HG03457 (cell line): Measurements from ENCODE around the gene CCDC71.

Source experiments
- ATAC-seq: cut with Tn5 transposase; IDR thresholded peaks from one replicate; pipeline ENCODE4 v1.9.1; 2021; ENCODE audit warnings: moderate number of reproducible peaks; ENCODE audit not compliant: unreplicated experiment

Gene CCDC71

DNA sequence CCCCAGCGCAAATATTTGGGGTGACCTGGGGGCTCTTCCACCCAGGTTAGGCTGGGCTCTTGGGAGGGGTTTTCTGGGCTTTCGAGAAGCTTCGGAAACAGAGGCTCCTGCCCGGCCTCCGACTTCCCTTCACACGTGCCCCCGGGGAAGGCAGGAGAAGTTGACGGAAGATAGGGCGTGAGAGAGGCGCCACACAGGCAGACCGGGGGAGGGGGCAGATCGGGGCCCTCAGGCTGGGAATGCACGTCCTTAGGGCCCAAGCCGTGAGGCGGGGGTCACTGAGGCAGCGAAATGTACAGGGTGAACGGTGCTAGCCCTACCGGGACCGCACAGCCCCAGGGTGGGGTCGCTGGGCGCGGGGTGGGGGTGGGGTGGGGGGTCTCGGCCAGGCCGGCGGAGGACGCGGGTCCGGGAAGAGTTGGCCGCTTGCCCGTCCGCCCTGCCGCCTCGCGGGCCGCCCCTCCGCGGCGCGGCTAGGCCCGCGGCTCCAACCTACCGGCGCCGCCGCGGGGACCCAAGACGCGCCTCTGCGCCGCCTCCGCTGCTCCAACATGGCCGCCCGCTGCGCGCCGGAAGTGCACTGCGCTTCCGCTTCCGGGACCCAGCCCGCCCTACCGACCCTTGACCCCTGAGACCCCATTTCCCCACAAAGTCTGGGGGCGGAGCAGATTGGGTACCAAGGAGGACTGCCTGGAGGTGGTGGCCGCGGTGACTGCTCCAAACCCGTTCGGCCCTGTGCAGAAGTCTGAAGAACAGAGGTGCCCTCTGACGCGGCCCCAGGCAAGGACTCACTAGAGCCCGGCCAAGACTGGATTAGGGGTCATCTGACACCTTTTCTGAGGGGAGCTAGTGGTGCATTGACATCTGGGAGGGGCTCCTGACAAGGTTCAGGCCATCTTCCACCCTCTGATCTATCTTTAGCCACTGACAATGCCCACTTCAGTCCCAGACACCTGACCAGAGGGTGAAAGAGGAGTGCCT, at the start of gene CCDC71:
TSS of gene CCDC71 (minus strand) at position 561 of the 981 bp plus-strand sequence. CDS start 2,123 bp downstream, outside the sequence.
- ATAC-seq = no peak

DNA sequence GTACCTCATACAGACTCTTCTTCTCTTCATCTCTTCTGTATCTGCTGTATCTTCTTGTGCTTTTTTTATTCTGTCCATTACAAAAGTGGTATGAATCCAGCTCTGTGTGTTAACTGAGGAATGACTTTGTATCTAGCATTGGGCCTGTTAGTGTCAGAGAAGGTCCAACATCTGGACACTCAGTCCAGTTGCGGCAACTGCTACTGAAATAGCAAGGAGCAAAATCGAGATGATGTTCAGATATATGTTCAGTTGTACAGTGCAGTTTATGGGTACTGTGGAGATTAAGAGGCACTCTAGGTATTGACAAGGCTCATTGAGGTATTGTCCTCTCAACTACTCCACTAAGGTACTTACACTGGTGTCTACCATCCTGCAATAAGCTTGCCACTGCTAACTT, 47.9 kb upstream of the CCDC71 start:
- no peak for ATAC-seq

DNA sequence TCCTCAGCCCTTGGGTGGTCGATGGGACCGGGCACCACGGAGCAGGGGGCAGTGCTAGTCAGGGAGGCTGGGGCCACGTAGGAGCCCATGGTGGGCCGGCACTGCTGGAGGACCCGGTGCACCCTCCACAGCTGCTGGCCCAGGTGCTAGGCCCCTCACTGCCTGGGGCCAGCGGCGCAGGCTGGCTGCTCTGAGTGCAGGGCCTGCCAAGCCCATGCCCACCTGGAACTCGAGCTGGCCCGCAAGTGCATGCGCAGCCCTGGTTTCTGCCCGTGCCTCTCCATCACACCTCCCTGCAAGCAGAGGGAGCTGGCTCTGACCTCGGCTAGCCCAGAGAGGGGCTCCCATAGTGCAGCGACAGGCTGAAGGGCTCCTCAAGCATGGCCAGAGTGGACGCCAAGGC, 47.4 kb upstream of the CCDC71 start:
- no peak for ATAC-seq

DNA sequence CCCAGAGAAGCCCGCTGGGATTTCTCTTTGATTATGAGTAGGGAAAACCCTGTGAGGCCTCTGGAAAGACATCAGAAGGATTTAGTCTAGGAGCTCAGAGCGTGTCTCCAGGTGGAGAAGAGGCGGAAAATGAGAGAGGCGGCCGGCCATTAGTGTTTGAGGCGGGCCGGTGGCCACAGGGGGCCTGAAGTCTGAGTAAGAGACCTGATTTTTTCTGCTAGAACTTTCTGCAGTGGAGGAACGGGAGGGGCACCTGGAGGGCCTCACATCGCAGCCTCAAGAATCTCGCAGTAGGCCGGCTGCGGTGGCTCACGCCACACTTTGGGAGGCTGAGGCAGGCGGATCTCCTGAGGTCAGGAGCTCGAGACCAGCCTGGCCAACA, 33.8 kb upstream of the CCDC71 start:
- no peak for ATAC-seq

DNA sequence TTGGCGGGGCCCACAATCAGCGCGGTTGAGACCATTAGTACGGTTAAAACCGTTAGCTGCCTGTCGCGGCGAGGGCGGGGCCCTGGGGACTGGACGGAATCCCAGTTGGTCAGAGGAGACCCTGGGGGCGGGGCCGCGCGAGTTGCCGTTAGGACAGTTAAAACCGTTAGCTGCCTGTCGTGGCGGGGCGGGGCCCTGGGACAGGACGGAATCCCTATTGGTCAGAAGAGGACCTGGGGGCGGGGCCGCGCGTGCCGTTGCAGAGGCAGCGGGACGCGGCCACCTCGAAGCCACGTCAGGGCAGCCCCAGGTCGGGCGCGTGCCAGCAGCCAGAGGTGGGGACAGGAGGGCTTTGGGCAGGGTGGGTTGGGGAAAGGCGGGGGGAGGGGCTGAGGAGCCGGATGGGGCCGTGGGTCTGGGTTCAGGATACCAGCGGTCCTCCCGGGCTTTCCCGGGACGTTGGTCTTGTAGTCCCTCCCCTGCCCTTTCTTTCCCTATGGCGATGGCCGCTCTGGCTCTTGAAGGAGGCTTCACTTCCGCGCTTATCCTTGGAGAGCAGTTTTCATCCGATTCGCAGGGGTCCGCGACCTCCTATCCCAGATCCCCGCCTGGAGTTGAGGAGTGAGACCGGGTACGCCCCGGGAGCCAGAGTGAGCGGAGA, 33.2 kb upstream of the CCDC71 start:
- ATAC-seq = no peak

DNA sequence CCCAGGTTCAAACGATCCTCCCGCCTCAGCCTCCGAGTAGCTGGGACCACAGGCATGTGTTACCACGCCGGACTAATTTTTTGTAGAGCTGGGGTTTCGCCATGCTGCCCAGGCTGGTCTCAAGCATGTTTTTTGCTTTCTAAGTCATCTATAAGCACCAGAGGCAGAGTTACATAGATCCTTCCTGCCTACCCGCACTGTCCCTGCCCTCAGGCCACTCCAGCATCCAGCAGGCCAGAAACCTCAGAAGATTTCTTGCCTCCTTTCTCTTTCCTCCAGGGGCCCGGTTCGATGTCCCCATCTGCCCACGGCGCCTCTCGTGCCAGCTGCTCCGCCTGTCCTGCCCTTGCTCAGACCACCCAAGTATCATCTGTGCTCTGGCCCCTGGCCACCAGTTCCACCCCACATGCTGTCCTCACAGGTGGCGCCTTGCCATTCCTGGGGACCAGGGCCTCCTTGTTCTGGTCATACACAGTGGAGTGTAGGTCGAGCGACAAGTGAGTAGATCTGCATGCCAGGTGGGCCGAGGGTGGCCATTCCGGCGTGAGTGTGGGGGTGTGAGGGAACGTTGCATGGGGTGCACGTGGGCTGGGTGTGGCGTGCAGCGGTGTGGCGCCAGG, 32.6 kb upstream of the CCDC71 start:
- ATAC-seq = no peak

DNA sequence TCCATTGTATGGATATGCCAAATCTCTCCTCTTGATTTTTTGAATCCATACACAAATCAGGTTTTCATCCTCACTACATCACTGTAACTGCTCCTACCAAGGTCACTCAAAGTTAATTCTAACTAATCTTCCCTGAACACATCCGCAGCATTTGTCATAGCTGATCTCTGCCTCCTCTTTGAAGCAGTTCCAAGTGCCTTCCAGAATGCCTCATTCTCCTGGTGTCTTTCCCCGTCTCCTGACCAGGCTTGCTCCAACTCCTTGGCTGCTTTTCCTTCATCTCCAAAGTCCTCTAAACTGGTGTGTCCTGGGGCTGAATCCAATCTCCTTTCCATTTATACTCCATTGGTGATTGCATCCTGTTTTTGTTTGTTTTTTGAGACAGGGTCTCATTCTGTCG, 32.0 kb upstream of the CCDC71 start:
- ATAC-seq = no peak

DNA sequence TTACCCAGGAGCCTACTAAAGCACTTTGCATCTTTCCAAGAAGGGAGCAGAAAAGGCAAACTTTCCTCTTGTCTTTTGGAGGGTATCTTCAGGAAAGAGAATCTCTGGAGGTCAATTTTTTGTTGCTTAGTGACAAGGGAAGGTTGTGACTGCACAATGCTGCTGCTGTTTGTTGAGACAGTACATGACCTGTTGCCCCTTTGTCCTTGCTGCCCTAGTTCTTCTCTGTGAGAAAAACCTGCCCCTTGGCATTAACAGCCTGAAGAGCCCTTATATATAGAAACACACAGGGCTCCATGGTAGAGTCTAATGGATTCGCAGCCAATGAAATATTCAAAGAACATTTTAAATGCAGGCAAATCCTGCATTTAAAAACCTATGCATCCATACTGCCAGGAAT, 25.6 kb upstream of the CCDC71 start:
- no peak for ATAC-seq

DNA sequence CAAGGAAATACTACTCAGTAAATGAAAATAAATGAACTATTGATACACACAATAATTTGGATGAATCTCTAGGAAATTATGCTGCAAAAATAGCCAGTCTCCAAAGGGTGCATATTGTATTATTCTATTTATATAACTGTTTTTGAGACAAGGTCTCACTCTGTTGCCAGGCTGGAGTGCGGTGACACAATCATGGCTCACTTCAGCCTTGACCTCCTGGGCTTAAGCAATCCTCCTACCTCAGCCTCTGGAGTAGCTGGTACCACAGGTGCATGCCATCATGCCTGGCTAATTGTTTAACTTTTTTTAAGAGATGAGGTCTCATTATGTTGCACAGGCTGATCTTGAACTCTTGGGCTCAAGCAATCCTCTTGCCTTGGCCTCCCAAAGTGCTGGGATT, 17.7 kb upstream of the CCDC71 start:
- no peak for ATAC-seq

DNA sequence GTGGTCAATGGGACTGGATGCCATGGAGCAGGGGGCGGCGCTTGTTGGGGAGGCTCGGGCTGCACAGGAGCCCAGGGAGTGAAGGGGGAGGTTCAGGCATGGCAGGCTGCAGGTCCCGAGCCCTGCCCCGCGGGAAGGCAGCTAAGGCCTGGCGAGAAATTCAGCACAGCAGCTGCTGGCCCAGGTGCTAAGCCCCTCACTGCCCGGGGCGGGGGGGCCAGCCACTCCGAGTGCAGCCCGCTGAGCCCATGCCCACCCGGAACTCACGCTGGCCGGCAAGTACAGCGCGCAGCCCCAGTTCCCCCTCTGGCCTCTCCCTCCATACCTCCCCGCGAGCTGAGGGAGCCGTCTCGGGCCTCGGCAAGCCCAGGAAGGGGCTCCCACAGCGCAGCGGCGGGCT, 16.6 kb upstream of the CCDC71 start:
- no peak for ATAC-seq

DNA sequence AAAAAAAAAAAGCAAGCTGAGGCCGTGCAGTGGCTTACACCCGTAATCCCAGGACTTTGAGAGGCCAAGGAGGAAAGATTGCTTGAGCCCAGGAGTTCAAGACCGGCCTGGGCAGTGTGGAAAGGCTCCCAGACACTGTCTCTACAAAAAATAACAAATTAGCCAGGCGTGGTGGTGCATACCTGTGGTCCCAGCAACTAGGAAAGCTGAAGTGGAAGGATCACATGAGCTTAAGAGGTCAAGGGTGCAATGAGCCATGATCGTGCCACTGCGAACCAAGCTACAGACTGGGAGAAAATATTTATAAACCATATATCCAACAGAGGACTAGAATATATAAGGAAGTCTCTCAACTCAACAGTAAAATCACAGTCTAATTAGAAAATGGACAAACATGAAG, 15.2 kb upstream of the CCDC71 start:
- ATAC-seq = no peak

DNA sequence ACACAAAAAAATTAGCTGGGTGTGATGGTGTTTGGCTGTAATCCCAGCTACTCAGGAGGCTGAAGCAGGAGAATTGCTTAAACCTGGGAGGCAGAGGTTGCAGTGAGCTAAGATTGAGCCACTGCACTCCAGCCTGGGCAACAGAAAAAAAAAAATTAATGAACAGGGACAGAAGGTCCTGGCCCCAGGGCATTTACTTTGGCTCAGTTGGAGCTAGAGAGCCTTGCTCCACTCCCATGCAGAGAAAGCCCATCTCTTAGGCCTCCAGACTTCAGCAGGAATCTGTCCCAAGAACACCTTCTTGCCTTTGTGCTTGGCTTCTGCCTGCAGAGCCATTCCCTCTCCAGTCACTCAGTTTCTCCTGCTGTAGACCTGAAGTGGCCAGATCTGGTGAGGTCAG, 14.0 kb upstream of the CCDC71 start:
- no peak for ATAC-seq

DNA sequence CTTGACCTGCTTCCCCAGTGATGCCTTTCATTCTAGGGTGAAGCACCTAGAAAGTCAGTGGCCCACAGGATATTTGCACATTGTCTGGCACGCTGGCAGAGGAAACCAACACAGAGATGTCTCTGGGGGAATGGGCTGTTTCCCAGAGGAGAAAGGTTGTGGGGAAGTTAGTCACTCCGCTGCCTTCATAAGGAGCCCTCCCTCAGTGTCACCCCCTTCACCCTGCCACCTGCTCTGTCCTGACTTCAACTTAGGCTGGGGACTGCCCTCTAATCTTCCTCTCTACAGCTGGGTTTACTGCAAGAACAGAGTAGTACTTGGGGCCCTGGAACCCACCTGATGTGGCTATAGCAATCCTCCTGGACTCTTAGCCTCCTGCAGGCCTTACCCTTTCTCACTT, 10.9 kb upstream of the CCDC71 start:
- no peak for ATAC-seq

DNA sequence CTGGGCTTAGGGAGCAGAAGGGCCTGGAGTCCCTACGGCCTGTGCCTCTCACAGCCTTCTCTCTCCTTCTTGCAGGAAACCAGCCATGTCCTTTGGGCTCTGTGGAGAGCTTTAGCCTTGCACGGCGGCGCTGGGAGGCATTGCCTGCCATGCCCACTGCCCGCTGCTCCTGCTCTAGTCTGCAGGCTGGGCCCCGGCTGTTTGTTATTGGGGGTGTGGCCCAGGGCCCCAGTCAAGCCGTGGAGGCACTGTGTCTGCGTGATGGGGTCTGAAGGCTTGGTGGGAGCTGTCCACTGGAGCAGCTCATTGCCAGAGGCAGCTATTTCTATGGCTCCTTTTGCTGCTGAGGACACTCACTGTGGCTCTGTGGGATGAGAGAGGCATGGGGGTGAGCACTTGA, 9.4 kb upstream of the CCDC71 start:
- ATAC-seq = no peak

DNA sequence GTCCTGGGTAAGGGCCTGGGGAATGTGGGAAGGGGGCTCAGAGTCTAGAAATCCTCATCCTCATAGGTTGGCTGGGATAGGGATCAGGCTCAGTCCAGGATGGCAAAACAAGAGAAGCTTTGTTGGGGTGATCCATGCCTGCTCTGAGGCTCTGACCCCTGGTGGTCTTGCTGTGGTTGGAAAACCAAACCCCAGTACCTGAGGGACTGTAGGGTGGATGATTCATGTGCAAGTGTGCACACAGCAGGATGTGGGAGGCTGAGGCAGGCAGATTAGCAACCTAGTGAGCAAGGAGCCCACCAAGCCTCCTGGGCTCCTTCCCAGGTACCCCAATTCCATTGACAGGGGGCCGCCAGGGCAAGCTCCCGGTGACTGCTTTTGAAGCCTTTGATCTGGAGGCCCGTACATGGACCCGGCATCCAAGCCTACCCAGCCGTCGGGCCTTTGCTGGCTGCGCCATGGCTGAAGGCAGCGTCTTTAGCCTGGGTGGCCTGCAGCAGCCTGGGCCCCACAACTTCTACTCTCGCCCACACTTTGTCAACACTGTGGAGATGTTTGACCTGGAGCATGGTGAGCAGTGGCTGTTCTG, 8.4 kb upstream of the CCDC71 start:
- no peak for ATAC-seq

DNA sequence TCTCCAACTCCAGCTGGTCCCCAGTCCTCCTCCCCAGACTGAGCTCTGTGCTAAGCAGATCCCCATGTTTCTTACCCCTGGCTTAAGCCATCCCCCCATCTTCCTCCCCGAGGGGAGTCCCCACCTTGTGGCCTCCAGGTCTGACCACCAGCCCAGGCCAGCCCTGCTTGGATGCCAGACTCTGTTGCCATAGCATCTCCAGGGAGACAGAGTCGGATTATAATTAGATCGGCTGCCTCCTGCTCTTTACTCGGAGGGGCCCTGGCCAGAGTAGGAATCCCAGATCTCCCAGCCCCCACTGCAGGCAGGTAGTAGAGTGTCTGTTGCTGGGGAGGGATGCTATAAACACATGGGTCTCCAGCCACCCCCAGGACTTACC, 7.7 kb upstream of the CCDC71 start:
- no peak for ATAC-seq

DNA sequence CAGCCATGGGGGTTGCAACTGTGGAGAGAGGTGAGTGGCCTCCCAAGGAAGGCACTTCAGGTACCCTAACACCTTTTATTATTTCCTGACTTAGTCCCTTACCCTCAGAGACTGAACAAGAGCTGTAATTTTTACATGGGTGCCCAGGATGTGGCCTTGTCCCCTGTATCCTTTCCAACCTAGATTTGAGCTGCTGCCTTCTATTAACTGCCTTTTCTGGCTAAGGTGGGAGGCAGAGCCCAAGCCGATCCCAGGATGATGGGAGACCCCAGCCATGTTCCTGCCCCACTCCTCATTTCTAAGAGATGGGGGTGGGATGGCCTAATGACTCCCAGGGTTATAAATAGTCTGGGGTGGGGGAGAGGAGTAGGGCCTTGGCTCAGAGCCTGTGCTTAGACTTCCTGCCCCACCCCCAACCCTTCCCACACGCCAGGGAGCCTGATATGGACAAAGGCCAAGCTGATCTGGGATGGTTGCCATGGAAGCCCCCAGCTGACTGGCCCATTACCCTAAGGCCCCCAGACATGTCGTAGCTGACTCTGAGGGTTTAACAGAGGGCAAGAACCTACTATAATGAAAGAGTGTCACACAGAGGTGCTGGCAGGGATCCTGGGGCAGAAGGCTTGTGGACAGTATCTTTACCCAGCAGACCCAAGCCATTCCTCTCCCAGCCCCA, 7.1 kb upstream of the CCDC71 start:
- ATAC-seq = no peak

DNA sequence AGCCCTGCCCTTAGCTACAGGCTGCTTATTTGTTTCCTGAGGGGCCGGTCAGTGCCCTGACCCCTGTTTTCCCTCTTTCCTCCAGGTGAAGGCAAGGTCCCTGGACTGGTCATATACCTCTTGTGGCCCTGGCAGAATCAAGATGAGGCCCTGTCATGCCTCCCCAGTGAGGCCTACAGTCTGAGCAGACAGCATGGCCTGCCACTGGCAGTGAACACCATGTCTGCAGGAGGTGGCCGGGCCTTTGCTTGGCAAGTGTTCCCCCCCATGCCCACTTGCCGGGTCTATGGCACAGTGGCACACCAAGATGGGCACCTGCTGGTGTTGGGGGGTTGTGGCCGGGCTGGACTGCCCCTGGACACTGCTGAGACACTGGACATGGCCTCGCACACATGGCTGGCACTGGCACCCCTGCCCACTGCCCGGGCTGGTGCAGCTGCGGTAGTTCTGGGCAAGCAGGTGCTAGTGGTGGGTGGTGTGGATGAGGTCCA, 6.5 kb upstream of the CCDC71 start:
- no peak for ATAC-seq

DNA sequence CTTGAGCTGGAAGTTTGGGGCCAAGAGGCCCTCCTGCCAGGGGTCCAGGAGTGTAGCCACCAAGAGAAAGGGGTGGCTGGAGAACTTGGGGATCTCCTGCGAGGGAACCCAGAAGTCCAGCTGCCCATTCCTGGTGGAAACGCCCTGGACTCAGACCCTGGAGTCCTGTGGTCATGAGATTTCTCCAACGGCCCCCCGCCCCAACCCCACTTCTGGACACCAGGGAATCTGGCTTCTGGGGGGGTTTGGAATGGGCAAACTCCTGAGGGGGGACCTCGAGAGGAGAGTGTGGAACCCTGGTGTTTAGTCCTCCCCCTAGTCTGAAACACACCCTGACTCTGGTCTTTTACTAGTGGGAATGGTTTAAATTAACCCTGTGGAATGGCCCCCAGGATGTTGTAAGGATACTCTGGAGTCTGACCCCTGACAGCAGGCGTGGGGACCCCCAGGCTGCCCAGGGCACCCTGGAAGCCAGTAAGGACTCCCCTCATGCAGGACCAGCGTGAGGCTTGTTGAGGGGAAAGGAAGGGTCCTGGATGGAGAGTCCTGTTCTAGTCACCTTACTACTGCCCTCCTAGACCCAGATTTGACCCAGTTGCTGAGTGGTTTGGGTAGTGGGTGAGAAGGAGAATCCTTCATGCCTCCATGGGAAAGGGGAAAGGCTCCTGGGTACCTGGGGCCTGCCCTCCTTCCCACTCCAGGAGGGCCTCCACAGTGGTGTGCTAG, 5.8 kb upstream of the CCDC71 start:
- ATAC-seq = no peak

DNA sequence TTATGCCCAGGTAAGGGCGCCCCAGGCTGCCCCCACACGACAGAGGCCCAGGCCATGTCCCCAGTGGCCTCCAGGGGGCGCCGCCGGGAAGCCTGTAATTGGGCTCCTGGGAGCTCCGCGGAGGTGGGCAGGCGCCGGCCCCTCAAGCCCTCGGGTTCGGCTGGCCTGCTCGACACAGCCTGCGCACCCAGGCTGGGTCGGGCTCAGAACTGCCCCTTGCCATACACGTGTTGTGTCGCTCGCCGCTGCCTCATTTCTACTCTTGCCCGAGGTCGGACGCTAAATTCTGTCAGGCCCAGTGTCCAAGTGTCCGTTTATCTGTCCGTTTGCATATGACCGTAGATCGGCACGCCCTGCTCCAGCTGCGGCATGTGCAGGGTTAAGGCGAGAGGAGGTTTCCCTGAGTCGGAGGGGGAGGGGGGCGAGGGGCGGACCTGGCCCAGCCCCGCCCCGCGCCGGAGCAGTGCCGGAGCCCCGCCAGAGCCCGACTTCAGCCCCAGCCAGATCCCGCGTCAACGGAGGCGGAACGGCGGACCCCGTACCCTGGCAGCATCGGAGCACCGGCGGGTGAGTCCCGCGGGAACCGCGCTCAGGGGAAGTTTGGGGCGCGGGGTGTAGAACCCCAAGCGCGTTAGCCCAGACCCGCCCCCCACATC, 5.1 kb upstream of the CCDC71 start, which contains the start of gene KLHDC8B:
TSS of gene KLHDC8B (plus strand) at position 480 of the 656 bp plus-strand sequence. CDS start 1,172 bp downstream, outside the sequence.
- ATAC-seq = no peak
